Stomach (tissue), 4 donors: Measurements from ENCODE around the gene COMMD7.

Experiments used
- EP300 ChIP-seq: sonication (generic); formaldehyde crosslinking; IDR thresholded peaks from one replicate; pipeline ENCODE4 v1.6.1; 2017; ENCODE audit warnings: antibody characterized with exemption
- POLR2A ChIP-seq, 4 donors: fragments of 450-650 bp; IDR thresholded peaks; one replicate each; pipeline ENCODE4 v1.6.1; 2016; ENCODE audit warnings: antibody characterized with exemption in 4 of 4, control low read depth in 2 of 4, mild to moderate bottlenecking in 1 of 4, moderate library complexity in 1 of 4
- POLR2AphosphoS5 ChIP-seq, 3 donors: sonication (generic); formaldehyde crosslinking; IDR thresholded peaks; one replicate each; pipeline ENCODE4 v1.6.1; 2016; ENCODE audit warnings: antibody characterized with exemption in 3 of 3
- TF ChIP-seq, protein P1 (sequence below), 7 experiments: fragments of 450-650 bp in 4 of 7; fragments of 200-600 bp in 3 of 7; sonication (generic) in 3 of 7; IDR thresholded peaks; one replicate each; pipeline ENCODE4 v1.5.1; 2016 to 2019; ENCODE audit warnings: antibody characterized with exemption in 7 of 7, control low read depth in 2 of 7, mild to moderate bottlenecking in 1 of 7

DNA sequence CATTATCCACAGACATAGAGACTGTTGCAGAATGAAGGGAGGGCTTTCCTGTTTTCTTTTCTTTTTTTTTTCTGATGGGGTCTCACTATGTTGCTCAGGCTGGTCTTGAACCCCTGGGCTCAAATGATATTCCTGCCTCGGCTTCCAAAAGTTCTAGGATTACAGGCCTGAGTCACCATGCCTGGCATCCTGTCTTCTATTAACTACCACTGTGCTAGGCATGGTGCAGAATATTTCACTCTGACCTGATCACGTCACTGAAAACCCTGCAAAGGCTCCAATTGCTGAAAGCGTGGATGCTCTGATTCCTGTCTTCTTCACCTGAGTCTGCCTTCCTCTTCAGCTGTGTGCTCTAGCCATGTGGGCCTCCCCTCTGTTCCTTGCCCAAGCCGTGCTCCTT, 10.5 kb upstream of the COMMD7 start:
- TF ChIP-seq, protein P1, sequence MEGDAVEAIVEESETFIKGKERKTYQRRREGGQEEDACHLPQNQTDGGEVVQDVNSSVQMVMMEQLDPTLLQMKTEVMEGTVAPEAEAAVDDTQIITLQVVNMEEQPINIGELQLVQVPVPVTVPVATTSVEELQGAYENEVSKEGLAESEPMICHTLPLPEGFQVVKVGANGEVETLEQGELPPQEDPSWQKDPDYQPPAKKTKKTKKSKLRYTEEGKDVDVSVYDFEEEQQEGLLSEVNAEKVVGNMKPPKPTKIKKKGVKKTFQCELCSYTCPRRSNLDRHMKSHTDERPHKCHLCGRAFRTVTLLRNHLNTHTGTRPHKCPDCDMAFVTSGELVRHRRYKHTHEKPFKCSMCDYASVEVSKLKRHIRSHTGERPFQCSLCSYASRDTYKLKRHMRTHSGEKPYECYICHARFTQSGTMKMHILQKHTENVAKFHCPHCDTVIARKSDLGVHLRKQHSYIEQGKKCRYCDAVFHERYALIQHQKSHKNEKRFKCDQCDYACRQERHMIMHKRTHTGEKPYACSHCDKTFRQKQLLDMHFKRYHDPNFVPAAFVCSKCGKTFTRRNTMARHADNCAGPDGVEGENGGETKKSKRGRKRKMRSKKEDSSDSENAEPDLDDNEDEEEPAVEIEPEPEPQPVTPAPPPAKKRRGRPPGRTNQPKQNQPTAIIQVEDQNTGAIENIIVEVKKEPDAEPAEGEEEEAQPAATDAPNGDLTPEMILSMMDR (IDR thresholded peaks at IDR 0.05), result no peak
- no peak for TF ChIP-seq POLR2A (IDR thresholded peaks at IDR 0.05)
- TF ChIP-seq EP300, result no peak
- TF ChIP-seq POLR2AphosphoS5 (IDR thresholded peaks at IDR 0.05), result no peak
